T-cell (primary cell): ENCODE data around the gene MDH1. TPM values are rescaled to one million over a fixed set of nuclear protein-coding genes. Genes with fewer than 3 reads are reported as not detected.
"Not testable (repeated sequence)": the region's sequence is repeated elsewhere in the genome, so short reads cannot be mapped to it uniquely, and the experiment has no call there.

Experiments
- ATAC-seq, 4 experiments: fragments of 200-7000 bp in 3 of 4; fragments of 150-1000 bp in 1 of 4; cut with Tn5 transposase; replicated peaks in 1 of 4; 1 replicate in 3 of 4; 2 replicates in 1 of 4; pipeline ENCODE4 v1.10.0; 2021; ENCODE audit warnings: moderate library complexity in 3 of 4, mild to moderate bottlenecking in 2 of 4, moderate number of reproducible peaks in 1 of 4
- CTCF ChIA-PET, 2 donors: fragments of 300-600 bp; sonication (Branson Sonifier 250); formaldehyde crosslinking; loops; one replicate each; lab custom pipeline; 2022; ENCODE audit warnings: antibody characterized with exemption in 2 of 2; lab: Charles Lee
- POLR2A ChIA-PET, 2 donors: fragments of 300-600 bp; sonication (Branson Sonifier 250); formaldehyde crosslinking; loops; one replicate each; lab custom pipeline; 2022; ENCODE audit warnings: antibody characterized with exemption in 2 of 2; lab: Charles Lee
- DNase-seq, 35 experiments: peaks; one replicate each; pipeline versions ENCODE4 v3.0.0 to v3.0.0-alpha.2; 2013 to 2023
- H3K27ac ChIP-seq: one replicate; pipeline ENCODE4 v1.5.1; 2013; ENCODE audit warnings: low read length
- H3K27me3 ChIP-seq, 2 experiments: replicated peaks in 1 of 2; 1 replicate in 1 of 2; 2 replicates in 1 of 2; pipeline versions ENCODE4 v1.6.1 to v1.7.0; 2013; ENCODE audit warnings: low read length in 1 of 2, mixed read lengths in 1 of 2; ENCODE audit not compliant: control insufficient read depth in 2 of 2, insufficient read depth in 2 of 2; ENCODE audit errors: extremely low read depth in 1 of 2
- H3K36me3 ChIP-seq, 2 donors: 1 replicate in 1 of 2; 2 replicates in 1 of 2; pipeline versions ENCODE4 v1.6.1 to v1.7.0; 2013; ENCODE audit warnings: low read length in 1 of 2; ENCODE audit not compliant: control insufficient read depth in 2 of 2, insufficient read depth in 1 of 2; ENCODE audit errors: extremely low read depth in 1 of 2
- H3K4me1 ChIP-seq, 2 experiments: 1 replicate in 1 of 2; 2 replicates in 1 of 2; pipeline versions ENCODE4 v1.6.1 to v1.7.0; 2013; ENCODE audit warnings: low read length in 2 of 2, mixed read lengths in 1 of 2; ENCODE audit not compliant: insufficient read depth in 2 of 2, control insufficient read depth in 1 of 2; ENCODE audit errors: extremely low read depth in 1 of 2
- H3K4me3 ChIP-seq, 2 donors: 1 replicate in 1 of 2; 2 replicates in 1 of 2; pipeline versions ENCODE4 v1.5.1 to v1.7.0; 2013; ENCODE audit warnings: mild to moderate bottlenecking in 2 of 2, low read length in 1 of 2, moderate library complexity in 1 of 2; ENCODE audit not compliant: control insufficient read depth in 1 of 2; ENCODE audit errors: extremely low read depth in 1 of 2
- H3K9me3 ChIP-seq: 2 replicates; pipeline ENCODE4 v1.7.0; 2013
- H3K27ac Mint-ChIP-seq, 2 donors: one replicate each; pipeline ENCODE4 v1.8.0; 2020 to 2021; ENCODE audit warnings: mild to moderate bottlenecking in 2 of 2, mixed read lengths in 2 of 2
- H3K27me3 Mint-ChIP-seq, 2 donors: one replicate each; pipeline ENCODE4 v1.8.0; 2021 to 2022; ENCODE audit warnings: mixed read lengths in 2 of 2
- H3K36me3 Mint-ChIP-seq: one replicate; pipeline ENCODE4 v1.8.0; 2021; ENCODE audit warnings: mixed read lengths
- H3K4me1 Mint-ChIP-seq, 3 donors: one replicate each; pipeline ENCODE4 v1.8.0; 2020 to 2022; ENCODE audit warnings: mixed read lengths in 3 of 3, mild to moderate bottlenecking in 1 of 3
- H3K4me3 Mint-ChIP-seq, 3 donors: one replicate each; pipeline ENCODE4 v1.8.0; 2020 to 2022; ENCODE audit warnings: mild to moderate bottlenecking in 3 of 3, mixed read lengths in 3 of 3, moderate library complexity in 3 of 3
- H3K9me3 Mint-ChIP-seq, 3 donors: one replicate each; pipeline ENCODE4 v1.8.0; 2020 to 2022; ENCODE audit warnings: mixed read lengths in 3 of 3
- WGBS: methylation state at CpG from one replicate; pipeline ENCODE4 v1.1.5; 2013; ENCODE audit warnings: missing lambda C conversion rate; ENCODE audit not compliant: insufficient coverage; 5-methylcytosine and 5-hydroxymethylcytosine counted together
- total RNA-seq, 35 experiments: library from RNA in 6 of 35; stranded (reverse) in 6 of 35; fragments of 120-200 nt in 1 of 35; gene quantifications; one replicate each; pipeline versions ENCODE4 v1.2.1 to v1.2.4 and lab custom pipeline; 2013 to 2026

MDH1 gene
- total RNA-seq, 5 donors from 2014 or later (not counting 1 experiment from before 2014, with no cell fraction given), result 78.9 to 96.3 (median 87.3) TPM

GRCh38 chr2:63555931-63556330, 32.8 kb upstream of the MDH1 start:
- no CpG with 5 or more reads among the region's 3 CpGs for WGBS
- POLR2A ChIA-PET, result no interaction called here
- H3K27ac ChIP-seq, result no peak overlapping the region
- Mint-ChIP-seq H3K9me3 (peaks cover 12 to 43% (median 13%) of the 10 kb centered on the region in 3 donors), H3K36me3 (peaks cover 62% of the 10 kb centered on the region), H3K27me3 (no peaks in the 10 kb centered on the region), H3K4me1 (peaks cover 7 to 12% (median 9%) of the 10 kb centered on the region in 3 donors), H3K27ac (no peak overlapping the region), H3K4me3 (no peak overlapping the region)
- H3K36me3 ChIP-seq, result no peaks in the 10 kb centered on the region
- no peak for DNase-seq
- CTCF ChIA-PET, result no interaction called here
- H3K27me3 ChIP-seq, result no peaks in the 10 kb centered on the region
- ATAC-seq, result no peak
- no peak overlapping the region for H3K4me3 ChIP-seq
- H3K4me1 ChIP-seq, result no peaks in the 10 kb centered on the region
- H3K9me3 ChIP-seq, result no peaks in the 10 kb centered on the region

GRCh38 chr2:63557819-63558218, 30.9 kb upstream of the MDH1 start:
- H3K27ac Mint-ChIP-seq, result peak overlapping the region in 1 of 2 donors; percentile 17
- H3K4me3 ChIP-seq, H3K9me3 ChIP-seq, H3K27ac ChIP-seq, POLR2A ChIA-PET, DNase-seq, H3K27me3 Mint-ChIP-seq, ATAC-seq, H3K36me3 ChIP-seq, H3K4me1 ChIP-seq, CTCF ChIA-PET, H3K27me3 ChIP-seq: not testable (repeated sequence)
- H3K9me3 Mint-ChIP-seq, result peaks cover 18 to 47% (median 20%) of the 10 kb centered on the region in 3 donors
- peak overlapping the region in 1 of 3 donors; percentile 5 for H3K4me3 Mint-ChIP-seq
- H3K36me3 Mint-ChIP-seq, result peaks cover 71% of the 10 kb centered on the region
- peaks cover 7 to 12% (median 9%) of the 10 kb centered on the region in 3 donors for H3K4me1 Mint-ChIP-seq

GRCh38 chr2:63558922-63559321, 29.8 kb upstream of the MDH1 start:
- H3K4me1 ChIP-seq, H3K27me3 Mint-ChIP-seq, POLR2A ChIA-PET, H3K4me3 ChIP-seq, H3K9me3 ChIP-seq, CTCF ChIA-PET, H3K27ac ChIP-seq, H3K36me3 ChIP-seq, ATAC-seq, DNase-seq, H3K27ac Mint-ChIP-seq, H3K27me3 ChIP-seq: not testable (repeated sequence)
- 66% methylated on average over 2 of the region's 3 CpGs for WGBS
- Mint-ChIP-seq H3K4me3 (peak overlapping the region in 1 of 3 donors; percentile 6), H3K9me3 (peaks cover 18 to 47% (median 20%) of the 10 kb centered on the region in 3 donors), H3K36me3 (peaks cover 75% of the 10 kb centered on the region), H3K4me1 (peaks cover 7 to 12% (median 9%) of the 10 kb centered on the region in 3 donors)

- H3K27ac Mint-ChIP-seq, result no peak overlapping the region
- H3K9me3 ChIP-seq, result peaks cover 5% of the 10 kb centered on the region
- H3K4me3 Mint-ChIP-seq, result no peak overlapping the region
- CTCF ChIA-PET, result no interaction called here
- POLR2A ChIA-PET, result no interaction called here
- peaks cover 66% of the 10 kb centered on the region for H3K36me3 Mint-ChIP-seq
- peaks cover 2 to 4% (median 4%) of the 10 kb centered on the region in 3 donors for H3K4me1 Mint-ChIP-seq
- ATAC-seq (no peak), DNase-seq (no peak)
- H3K9me3 Mint-ChIP-seq, result peaks cover 14 to 41% (median 24%) of the 10 kb centered on the region in 3 donors
- no peak overlapping the region for H3K27ac ChIP-seq
- H3K4me3 ChIP-seq, result no peak overlapping the region
- H3K27me3 ChIP-seq, result no peaks in the 10 kb centered on the region
- no peaks in the 10 kb centered on the region for H3K27me3 Mint-ChIP-seq
- no peaks in the 10 kb centered on the region for H3K4me1 ChIP-seq
- H3K36me3 ChIP-seq, result peaks cover 0 to 4% of the 10 kb centered on the region in 2 donors
Measured at GRCh38 chr2:63562751-63563150, 26.0 kb upstream of the MDH1 start.

GRCh38 chr2:63569740-63570139, 19.0 kb upstream of the MDH1 start:
- POLR2A ChIA-PET, result no interaction called here
- CTCF ChIA-PET, result no interaction called here
- H3K27ac Mint-ChIP-seq, result no peak overlapping the region

GRCh38 chr2:63571291-63571690, 17.5 kb upstream of the MDH1 start:
- WGBS, result no CpG with 5 or more reads among the region's 2 CpGs
- no peak overlapping the region for H3K27ac Mint-ChIP-seq
- peaks cover 0 to 5% (median 0%) of the 10 kb centered on the region in 3 donors for H3K4me1 Mint-ChIP-seq
- peaks cover 20 to 40% (median 24%) of the 10 kb centered on the region in 3 donors for H3K9me3 Mint-ChIP-seq
- POLR2A ChIA-PET, result no interaction called here
- CTCF ChIA-PET, result no interaction called here
- H3K4me3 ChIP-seq, result no peak overlapping the region
- no peaks in the 10 kb centered on the region for H3K27me3 ChIP-seq
- H3K36me3 Mint-ChIP-seq, result peaks cover 43% of the 10 kb centered on the region
- DNase-seq (no peak), ATAC-seq (no peak)
- peaks cover 0 to under 1% of the 10 kb centered on the region in 2 donors for H3K36me3 ChIP-seq
- H3K4me3 Mint-ChIP-seq, result no peak overlapping the region
- no peaks in the 10 kb centered on the region for H3K27me3 Mint-ChIP-seq
- peaks cover 7% of the 10 kb centered on the region for H3K9me3 ChIP-seq
- no peak overlapping the region for H3K27ac ChIP-seq
- no peaks in the 10 kb centered on the region for H3K4me1 ChIP-seq

More at GRCh38 chr2:63569740-63570139, 19.0 kb upstream of the MDH1 start:
- Mint-ChIP-seq H3K4me3 (no peak overlapping the region), H3K4me1 (no peaks in the 10 kb centered on the region), H3K9me3 (peaks cover 20 to 45% (median 24%) of the 10 kb centered on the region in 3 donors), H3K36me3 (peaks cover 51% of the 10 kb centered on the region), H3K27me3 (no peaks in the 10 kb centered on the region)
- Histone ChIP-seq H3K36me3 (peaks cover 0 to 4% of the 10 kb centered on the region in 2 donors), H3K9me3 (peaks cover 9% of the 10 kb centered on the region), H3K4me3 (no peak overlapping the region), H3K4me1 (no peaks in the 10 kb centered on the region), H3K27ac (no peak overlapping the region), H3K27me3 (no peaks in the 10 kb centered on the region)
- no peak for ATAC-seq
- no peak for DNase-seq

- peaks cover 39% of the 10 kb centered on the region for H3K36me3 Mint-ChIP-seq
- ATAC-seq, result no peak
- H3K36me3 ChIP-seq, result no peaks in the 10 kb centered on the region
- H3K4me1 ChIP-seq, result no peaks in the 10 kb centered on the region
- peaks cover 20 to 37% (median 24%) of the 10 kb centered on the region in 3 donors for H3K9me3 Mint-ChIP-seq
- no peak overlapping the region for H3K27ac ChIP-seq
- H3K4me1 Mint-ChIP-seq, result peaks cover 0 to 6% (median under 1%) of the 10 kb centered on the region in 3 donors
- H3K9me3 ChIP-seq, result peaks cover 5% of the 10 kb centered on the region
- DNase-seq, result no peak
- POLR2A ChIA-PET, result no interaction called here
- no peak overlapping the region for H3K4me3 Mint-ChIP-seq
- H3K4me3 ChIP-seq, result no peak overlapping the region
- H3K27me3 ChIP-seq, result no peaks in the 10 kb centered on the region
- CTCF ChIA-PET, result interaction anchor here in 1 of 2 donors (0.6 kb wide), 1 partner anchor 1470 kb away, joined by 3 read pairs; no protein-coding TSS in a partner anchor
- H3K27ac Mint-ChIP-seq, result no peak overlapping the region
- 100% methylated on average over 2 of the region's 2 CpGs for WGBS
- H3K27me3 Mint-ChIP-seq, result no peaks in the 10 kb centered on the region
Measured at GRCh38 chr2:63572001-63572400, 16.8 kb upstream of the MDH1 start.
